Thyroid gland (tissue), 4 donors: ENCODE data around the gene ADGRG1. TPM values are rescaled to one million over a fixed set of nuclear protein-coding genes. Genes with fewer than 3 reads are reported as not detected.
"Not testable (repeated sequence)": the region's sequence is repeated elsewhere in the genome, so short reads cannot be mapped to it uniquely, and the experiment has no call there.

Source experiments
- DNase-seq, 2 donors: peaks; one replicate each; pipeline ENCODE4 v3.0.0-alpha.2; 2019
- H3K27ac ChIP-seq, 3 donors: fragments of 200-600 bp; sonication (generic); 1 replicate in 2 of 3; 2 replicates in 1 of 3; pipeline ENCODE4 v1.5.1; 2016 to 2019; ENCODE audit warnings: mild to moderate bottlenecking in 1 of 3, moderate library complexity in 1 of 3
- H3K27me3 ChIP-seq: fragments of 200-600 bp; sonication (generic); one replicate; pipeline ENCODE4 v1.5.1; 2019
- H3K36me3 ChIP-seq, 2 donors: fragments of 200-600 bp; sonication (generic); one replicate each; pipeline ENCODE4 v1.5.1; 2016 to 2019
- H3K4me1 ChIP-seq, 2 donors: fragments of 200-600 bp; sonication (generic); one replicate each; pipeline ENCODE4 v1.5.1; 2017 to 2019
- H3K4me3 ChIP-seq, 3 donors: fragments of 200-600 bp; sonication (generic); replicated peaks in 1 of 3; 1 replicate in 2 of 3; 2 replicates in 1 of 3; pipeline ENCODE4 v1.5.1; 2016; ENCODE audit warnings: mild to moderate bottlenecking in 1 of 3
- H3K9me3 ChIP-seq: fragments of 200-600 bp; sonication (generic); one replicate; pipeline ENCODE4 v1.5.1; 2017
- CTCF ChIP-seq, 6 experiments: fragments of 200-600 bp in 3 of 6; fragments of 450-650 bp in 3 of 6; sonication (generic) in 3 of 6; IDR thresholded peaks; one replicate each; pipeline ENCODE4 v1.5.1; 2016 to 2019; ENCODE audit warnings: antibody characterized with exemption in 6 of 6, mild to moderate bottlenecking in 2 of 6, inconsistent platforms in 1 of 6, moderate library complexity in 1 of 6
- POLR2A ChIP-seq, 2 donors: fragments of 450-650 bp; IDR thresholded peaks; one replicate each; pipeline ENCODE4 v1.6.1; 2017; ENCODE audit warnings: antibody characterized with exemption in 2 of 2, mild to moderate bottlenecking in 2 of 2, moderate library complexity in 1 of 2
- WGBS, 2 donors: methylation state at CpG; one replicate each; pipeline ENCODE4 v1.1.5; 2017; 5-methylcytosine and 5-hydroxymethylcytosine counted together
- intact Hi-C: fragments of 100-400 bp; cut with DNase I; formaldehyde crosslinking; loops from one replicate; pipeline ENCODE4 v1.15.1; 2023
- total RNA-seq, 4 donors: library from RNA; depleted of rRNA; stranded (reverse); fragments of >200 nt; gene quantifications; one replicate each; pipeline ENCODE4 v1.2.3, GENCODE V29; 2016

ADGRG1 gene
- total RNA-seq, 4 donors from 2014 or later: 120 to 295 (median 239) TPM

- H3K27me3 ChIP-seq: no peaks in the 10 kb centered on the region
- no peaks in the 10 kb centered on the region for H3K36me3 ChIP-seq
- H3K4me3 ChIP-seq: no peak overlapping the region
- no peaks in the 10 kb centered on the region for H3K9me3 ChIP-seq
- H3K4me1 ChIP-seq: no peaks in the 10 kb centered on the region
- DNase-seq: no peak
- TF ChIP-seq CTCF (IDR thresholded peaks at IDR 0.05): no peak
- TF ChIP-seq POLR2A (IDR thresholded peaks at IDR 0.05): no peak
- no peak overlapping the region for H3K27ac ChIP-seq
- WGBS, 2 donors: 75 to 83% methylated on average over 3 of the region's 3 CpGs
- intact Hi-C loops: loop anchor here (5.0 kb wide), 1 partner anchor 59 kb away; no protein-coding TSS in a partner anchor
Observed at GRCh38 chr16:57593021-57593420, 35.4 kb upstream of the ADGRG1 start.

- no peak for DNase-seq
- Histone ChIP-seq H3K27me3 (no peaks in the 10 kb centered on the region), H3K9me3 (no peaks in the 10 kb centered on the region), H3K27ac (no peak overlapping the region), H3K36me3 (no peaks in the 10 kb centered on the region), H3K4me3 (no peak overlapping the region), H3K4me1 (no peaks in the 10 kb centered on the region)
- TF ChIP-seq POLR2A (IDR thresholded peaks at IDR 0.05) (no peak), CTCF (IDR thresholded peaks at IDR 0.05) (no peak)
- intact Hi-C loops: loop anchor here (5.0 kb wide), 1 partner anchor 58 kb away; no protein-coding TSS in a partner anchor
- WGBS, 2 donors: 93 to 97% methylated on average over 1 of the region's 1 CpG
Observed at GRCh38 chr16:57593990-57594389, 34.4 kb upstream of the ADGRG1 start.

GRCh38 chr16:57594531-57595031 lies 33.8 kb upstream of the ADGRG1 start:
- Histone ChIP-seq H3K36me3 (no peaks in the 10 kb centered on the region), H3K4me1 (no peaks in the 10 kb centered on the region), H3K27me3 (no peaks in the 10 kb centered on the region), H3K27ac (no peak overlapping the region), H3K4me3 (no peak overlapping the region), H3K9me3 (no peaks in the 10 kb centered on the region)
- TF ChIP-seq POLR2A (IDR thresholded peaks at IDR 0.05) (no peak), CTCF (IDR thresholded peaks at IDR 0.05) (no peak)
- intact Hi-C loops: loop anchor here (5.0 kb wide), 1 partner anchor 58 kb away; no protein-coding TSS in a partner anchor
- DNase-seq: no peak
- 69 to 85% methylated on average over 4 of the region's 4 CpGs for WGBS, 2 donors

- H3K27me3 ChIP-seq, H3K4me3 ChIP-seq, intact Hi-C loops, H3K9me3 ChIP-seq, H3K4me1 ChIP-seq, H3K27ac ChIP-seq, H3K36me3 ChIP-seq, DNase-seq: not testable (repeated sequence)
- 83 to 85% methylated on average over 4 of the region's 4 CpGs for WGBS, 2 donors
Observed at GRCh38 chr16:57596234-57596633, 32.2 kb upstream of the ADGRG1 start.

GRCh38 chr16:57598437-57598836 lies 30.0 kb upstream of the ADGRG1 start:
- Histone ChIP-seq H3K4me1 (peaks cover 6 to 8% of the 10 kb centered on the region in 2 donors), H3K27me3 (no peaks in the 10 kb centered on the region), H3K4me3 (no peak overlapping the region), H3K27ac (no peak overlapping the region), H3K9me3 (no peaks in the 10 kb centered on the region), H3K36me3 (no peaks in the 10 kb centered on the region)
- intact Hi-C loops: no loop called here
- TF ChIP-seq POLR2A (IDR thresholded peaks at IDR 0.05) (no peak), CTCF (IDR thresholded peaks at IDR 0.05) (no peak)
- DNase-seq: no peak
